ENCODE data around the gene MECR. TPM values are rescaled to one million over a fixed set of nuclear protein-coding genes. Genes with fewer than 3 reads are reported as not detected.
A peak's percentile ranks its signal among the peaks of the same experiment; 100 is the strongest.

The MECR gene
- total RNA-seq = 19.7 and 38.8 TPM in 2 replicates

- peak within 1 kb of the TSS; percentile 91 for H3K4me3 ChIP-seq (ENCODE audit: low read depth, low read length)
- TF ChIP-seq, protein P1, sequence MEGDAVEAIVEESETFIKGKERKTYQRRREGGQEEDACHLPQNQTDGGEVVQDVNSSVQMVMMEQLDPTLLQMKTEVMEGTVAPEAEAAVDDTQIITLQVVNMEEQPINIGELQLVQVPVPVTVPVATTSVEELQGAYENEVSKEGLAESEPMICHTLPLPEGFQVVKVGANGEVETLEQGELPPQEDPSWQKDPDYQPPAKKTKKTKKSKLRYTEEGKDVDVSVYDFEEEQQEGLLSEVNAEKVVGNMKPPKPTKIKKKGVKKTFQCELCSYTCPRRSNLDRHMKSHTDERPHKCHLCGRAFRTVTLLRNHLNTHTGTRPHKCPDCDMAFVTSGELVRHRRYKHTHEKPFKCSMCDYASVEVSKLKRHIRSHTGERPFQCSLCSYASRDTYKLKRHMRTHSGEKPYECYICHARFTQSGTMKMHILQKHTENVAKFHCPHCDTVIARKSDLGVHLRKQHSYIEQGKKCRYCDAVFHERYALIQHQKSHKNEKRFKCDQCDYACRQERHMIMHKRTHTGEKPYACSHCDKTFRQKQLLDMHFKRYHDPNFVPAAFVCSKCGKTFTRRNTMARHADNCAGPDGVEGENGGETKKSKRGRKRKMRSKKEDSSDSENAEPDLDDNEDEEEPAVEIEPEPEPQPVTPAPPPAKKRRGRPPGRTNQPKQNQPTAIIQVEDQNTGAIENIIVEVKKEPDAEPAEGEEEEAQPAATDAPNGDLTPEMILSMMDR (conservative IDR thresholded peaks at IDR 0.05; ENCODE audit: low read depth, low read length) = no peak
- DNase-seq (ENCODE audit: low read depth) = no peak
Observed at GRCh38 chr1:29230553-29231378, at the start of gene MECR. MECR (minus strand) TSS chr1:29230934; CDS start chr1:29230906, 28 bp downstream.

DNA sequence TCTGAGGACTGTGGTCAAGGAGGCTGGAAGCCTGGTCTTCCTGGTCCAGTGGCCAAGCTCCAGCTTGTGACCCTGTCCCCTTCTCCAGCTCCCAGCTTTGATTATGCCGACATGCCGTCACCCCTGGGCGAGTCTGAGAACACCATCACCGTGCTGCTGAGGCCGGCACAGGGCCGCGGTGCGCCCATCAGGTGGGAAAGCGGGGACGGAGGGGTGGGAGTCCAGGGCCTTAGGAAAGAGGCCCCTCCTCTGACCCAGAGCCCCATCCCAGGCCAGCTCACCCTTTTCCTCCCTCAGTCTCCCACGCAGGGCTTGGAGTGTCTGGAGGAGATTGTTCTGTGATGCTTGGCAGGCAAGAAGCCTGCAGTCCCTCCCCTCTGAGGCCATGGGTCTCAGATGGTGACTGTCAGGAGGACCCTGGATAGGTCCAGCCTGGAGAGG lies 49.2 kb upstream of the MECR start:
- no peak overlapping the region for H3K4me3 ChIP-seq (ENCODE audit: low read depth, low read length)
- TF ChIP-seq, protein P1 (conservative IDR thresholded peaks at IDR 0.05; ENCODE audit: low read depth, low read length) = no peak
- no peak for DNase-seq (ENCODE audit: low read depth)

- H3K4me3 ChIP-seq (ENCODE audit: low read depth, low read length) = no peak overlapping the region
- DNase-seq (ENCODE audit: low read depth) = no peak
- TF ChIP-seq, protein P1 (conservative IDR thresholded peaks at IDR 0.05; ENCODE audit: low read depth, low read length) = no peak
Observed at GRCh38 chr1:29279406-29279805, 48.7 kb upstream of the MECR start.

GRCh38 chr1:29278124-29278523 lies 47.4 kb upstream of the MECR start:
- no peak for DNase-seq (ENCODE audit: low read depth)
- TF ChIP-seq, protein P1 (conservative IDR thresholded peaks at IDR 0.05; ENCODE audit: low read depth, low read length) = no peak
- no peak overlapping the region for H3K4me3 ChIP-seq (ENCODE audit: low read depth, low read length)

GRCh38 chr1:29275435-29275834 lies 44.7 kb upstream of the MECR start:
- H3K4me3 ChIP-seq (ENCODE audit: low read depth, low read length) = no peak overlapping the region
- TF ChIP-seq, protein P1 (conservative IDR thresholded peaks at IDR 0.05; ENCODE audit: low read depth, low read length) = no peak
- no peak for DNase-seq (ENCODE audit: low read depth)

DNA sequence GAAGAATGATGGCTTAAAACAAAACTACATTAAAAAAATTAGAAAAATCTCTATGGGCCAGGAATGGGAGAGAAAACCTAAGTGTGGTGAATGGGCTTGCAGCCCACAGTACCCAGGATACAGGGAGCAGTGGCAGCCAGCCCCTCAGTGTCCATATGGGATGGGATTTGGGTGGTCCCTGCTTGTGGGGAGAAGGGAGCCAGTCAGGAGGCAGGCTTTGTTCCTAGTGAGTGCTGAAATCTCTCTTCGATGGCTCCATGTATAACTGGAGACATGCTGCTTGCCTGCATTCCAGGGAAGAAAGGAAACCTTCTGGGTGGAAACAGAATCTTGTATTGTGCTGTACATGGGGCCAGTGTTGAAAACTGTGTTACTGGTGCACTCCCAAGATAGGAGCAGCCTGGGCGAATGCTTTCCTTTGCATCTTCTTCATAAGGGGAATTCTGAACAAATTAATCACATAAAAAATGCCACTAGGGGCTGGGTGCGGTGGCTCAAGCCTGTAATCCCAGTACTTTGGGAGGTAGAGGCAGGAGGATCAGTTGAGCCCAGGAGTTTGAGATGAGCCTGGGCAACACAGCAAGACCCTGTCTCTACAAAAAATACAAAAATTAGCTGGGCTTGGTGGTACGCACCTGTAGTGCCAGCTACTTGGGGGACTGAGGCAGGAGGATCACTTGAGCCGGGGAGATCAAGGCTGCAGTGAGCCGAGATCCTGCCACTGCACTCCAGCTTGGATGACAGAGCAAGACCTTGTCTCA lies 41.6 kb upstream of the MECR start:
- TF ChIP-seq, protein P1 (conservative IDR thresholded peaks at IDR 0.05; ENCODE audit: low read depth, low read length) = no peak
- no peak for DNase-seq (ENCODE audit: low read depth)
- no peak overlapping the region for H3K4me3 ChIP-seq (ENCODE audit: low read depth, low read length)
